ENCODE measurements around the gene RPL41.

DNA sequence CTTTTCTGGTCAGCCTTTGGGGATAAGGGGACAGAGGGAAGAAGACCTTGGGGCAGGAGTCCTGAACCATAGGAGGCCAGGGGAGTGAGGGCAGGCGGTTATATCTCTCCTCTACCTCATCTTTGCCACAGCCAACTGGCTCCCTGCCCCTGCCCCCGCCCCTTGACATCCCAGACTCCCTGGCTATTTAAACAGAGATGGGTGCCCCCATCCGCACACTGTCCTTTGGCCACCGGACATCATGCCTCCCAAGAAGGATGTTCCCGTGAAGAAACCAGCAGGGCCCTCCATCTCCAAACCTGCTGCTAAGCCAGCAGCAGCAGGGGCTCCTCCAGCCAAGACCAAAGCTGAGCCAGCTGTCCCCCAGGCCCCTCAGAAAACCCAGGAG is 37.2 kb downstream of the RPL41 start:
- TF ChIP-seq, protein P1, sequence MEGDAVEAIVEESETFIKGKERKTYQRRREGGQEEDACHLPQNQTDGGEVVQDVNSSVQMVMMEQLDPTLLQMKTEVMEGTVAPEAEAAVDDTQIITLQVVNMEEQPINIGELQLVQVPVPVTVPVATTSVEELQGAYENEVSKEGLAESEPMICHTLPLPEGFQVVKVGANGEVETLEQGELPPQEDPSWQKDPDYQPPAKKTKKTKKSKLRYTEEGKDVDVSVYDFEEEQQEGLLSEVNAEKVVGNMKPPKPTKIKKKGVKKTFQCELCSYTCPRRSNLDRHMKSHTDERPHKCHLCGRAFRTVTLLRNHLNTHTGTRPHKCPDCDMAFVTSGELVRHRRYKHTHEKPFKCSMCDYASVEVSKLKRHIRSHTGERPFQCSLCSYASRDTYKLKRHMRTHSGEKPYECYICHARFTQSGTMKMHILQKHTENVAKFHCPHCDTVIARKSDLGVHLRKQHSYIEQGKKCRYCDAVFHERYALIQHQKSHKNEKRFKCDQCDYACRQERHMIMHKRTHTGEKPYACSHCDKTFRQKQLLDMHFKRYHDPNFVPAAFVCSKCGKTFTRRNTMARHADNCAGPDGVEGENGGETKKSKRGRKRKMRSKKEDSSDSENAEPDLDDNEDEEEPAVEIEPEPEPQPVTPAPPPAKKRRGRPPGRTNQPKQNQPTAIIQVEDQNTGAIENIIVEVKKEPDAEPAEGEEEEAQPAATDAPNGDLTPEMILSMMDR (IDR thresholded peaks at IDR 0.05 in 2 of 3, conservative IDR thresholded peaks at IDR 0.05 in 1 of 3; ENCODE audit: insufficient read depth in 2 of 3, low read depth in 1 of 3, low read length in 3 of 3): no peak
- TF ChIP-seq ZNF212 (CRISPR knock-in tag; IDR thresholded peaks at IDR 0.05) (no peak), RBBP5 (IDR thresholded peaks at IDR 0.05; ENCODE audit: borderline replicate concordance, insufficient read depth, low read length, poor library complexity, severe bottlenecking) (no peak), POLR2A (conservative IDR thresholded peaks at IDR 0.05) (no peak), ZNF274 (IDR thresholded peaks at IDR 0.05; ENCODE audit: borderline replicate concordance, low read depth, low read length) (no peak), SLC30A9 (CRISPR knock-in tag; IDR thresholded peaks at IDR 0.05) (no peak), ZNF639 (CRISPR knock-in tag; conservative IDR thresholded peaks at IDR 0.05 in 1 of 2, IDR thresholded peaks at IDR 0.05 in 1 of 2) (no peak), ZNF609 (CRISPR knock-in tag; IDR thresholded peaks at IDR 0.05; ENCODE audit: borderline replicate concordance) (no peak), ZBTB33 (CRISPR knock-in tag; IDR thresholded peaks at IDR 0.05) (no peak), ZFPM2 (CRISPR knock-in tag; IDR thresholded peaks at IDR 0.05) (no peak), POLR2AphosphoS5 (IDR thresholded peaks at IDR 0.05; ENCODE audit: control insufficient read depth, insufficient read depth, low read depth, low read length) (no peak), ZNF143 (CRISPR knock-in tag; IDR thresholded peaks at IDR 0.05) (no peak), CHD1 (IDR thresholded peaks at IDR 0.05; ENCODE audit: low read length) (no peak)
- TF ChIP-seq, protein P2, sequence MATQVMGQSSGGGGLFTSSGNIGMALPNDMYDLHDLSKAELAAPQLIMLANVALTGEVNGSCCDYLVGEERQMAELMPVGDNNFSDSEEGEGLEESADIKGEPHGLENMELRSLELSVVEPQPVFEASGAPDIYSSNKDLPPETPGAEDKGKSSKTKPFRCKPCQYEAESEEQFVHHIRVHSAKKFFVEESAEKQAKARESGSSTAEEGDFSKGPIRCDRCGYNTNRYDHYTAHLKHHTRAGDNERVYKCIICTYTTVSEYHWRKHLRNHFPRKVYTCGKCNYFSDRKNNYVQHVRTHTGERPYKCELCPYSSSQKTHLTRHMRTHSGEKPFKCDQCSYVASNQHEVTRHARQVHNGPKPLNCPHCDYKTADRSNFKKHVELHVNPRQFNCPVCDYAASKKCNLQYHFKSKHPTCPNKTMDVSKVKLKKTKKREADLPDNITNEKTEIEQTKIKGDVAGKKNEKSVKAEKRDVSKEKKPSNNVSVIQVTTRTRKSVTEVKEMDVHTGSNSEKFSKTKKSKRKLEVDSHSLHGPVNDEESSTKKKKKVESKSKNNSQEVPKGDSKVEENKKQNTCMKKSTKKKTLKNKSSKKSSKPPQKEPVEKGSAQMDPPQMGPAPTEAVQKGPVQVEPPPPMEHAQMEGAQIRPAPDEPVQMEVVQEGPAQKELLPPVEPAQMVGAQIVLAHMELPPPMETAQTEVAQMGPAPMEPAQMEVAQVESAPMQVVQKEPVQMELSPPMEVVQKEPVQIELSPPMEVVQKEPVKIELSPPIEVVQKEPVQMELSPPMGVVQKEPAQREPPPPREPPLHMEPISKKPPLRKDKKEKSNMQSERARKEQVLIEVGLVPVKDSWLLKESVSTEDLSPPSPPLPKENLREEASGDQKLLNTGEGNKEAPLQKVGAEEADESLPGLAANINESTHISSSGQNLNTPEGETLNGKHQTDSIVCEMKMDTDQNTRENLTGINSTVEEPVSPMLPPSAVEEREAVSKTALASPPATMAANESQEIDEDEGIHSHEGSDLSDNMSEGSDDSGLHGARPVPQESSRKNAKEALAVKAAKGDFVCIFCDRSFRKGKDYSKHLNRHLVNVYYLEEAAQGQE (IDR thresholded peaks at IDR 0.05; ENCODE audit: borderline replicate concordance): no peak
- TF ChIP-seq, protein P2 (CRISPR knock-in tag; IDR thresholded peaks at IDR 0.05; ENCODE audit: low read depth): no peak

Data from K562 (cell line).